SK-N-SH (cell line): ENCODE data around the gene SOCS3. TPM values are rescaled to one million over a fixed set of nuclear protein-coding genes. Genes with fewer than 3 reads are reported as not detected.

Experiments
- CTCF ChIA-PET: fragments of 300-600, 350-600 bp; formaldehyde crosslinking; extraction: SDS; loops from one replicate; lab custom pipeline; 2021; lab: Yijun Ruan, JAX
- POLR2A ChIA-PET: fragments of 350-600 bp; sonication (Branson Sonifier 250); formaldehyde crosslinking; extraction: SDS; loops from one replicate; lab custom pipeline; 2020; ENCODE audit warnings: antibody characterized with exemption, inconsistent platforms; lab: Yijun Ruan, JAX
- DNase-seq: peaks from one replicate; pipeline ENCODE4 v3.0.0; 2012
- H2AFZ ChIP-seq: fragments of 200-600 bp; sonication (generic); 2 replicates; pipeline ENCODE4 v1.8.1; 2016; ENCODE audit warnings: antibody characterized with exemption, mild to moderate bottlenecking, low read depth
- H3F3A ChIP-seq: fragments of 200-600 bp; sonication (generic); replicated peaks from 2 replicates; pipeline ENCODE3; 2016; ENCODE audit warnings: antibody characterized with exemption, mild to moderate bottlenecking; ENCODE audit not compliant: insufficient read depth
- H3K27ac ChIP-seq, 2 experiments: fragments of 200-500 bp in 1 of 2; fragments of 200-600 bp in 1 of 2; sonication (Bioruptor generic) in 1 of 2; sonication (generic), shearing (Covaris generic) in 1 of 2; 2 replicates each; pipeline versions ENCODE4 v1.5.1 to v1.6.1; 2014 to 2016; ENCODE audit warnings: low read depth in 2 of 2, inconsistent platforms in 1 of 2, low read length in 1 of 2, mild to moderate bottlenecking in 1 of 2, mixed read lengths in 1 of 2
- H3K27me3 ChIP-seq: fragments of 200-600 bp; sonication (generic), shearing (Covaris generic); 2 replicates; pipeline ENCODE4 v1.6.1; 2016; ENCODE audit warnings: mixed run types; ENCODE audit not compliant: insufficient read depth
- H3K36me3 ChIP-seq, 2 experiments: fragments of 200-500 bp in 1 of 2; fragments of 200-600 bp in 1 of 2; sonication (Bioruptor generic) in 1 of 2; sonication (generic) in 1 of 2; replicated peaks in 1 of 2; 2 replicates each; pipeline versions ENCODE3 to v1.5.1; 2014 to 2016; ENCODE audit warnings: low read length in 1 of 2, mild to moderate bottlenecking in 1 of 2; ENCODE audit not compliant: insufficient read depth in 2 of 2, control insufficient read depth in 1 of 2
- H3K4me1 ChIP-seq, 2 experiments: fragments of 200-500 bp in 1 of 2; fragments of 200-600 bp in 1 of 2; sonication (Bioruptor generic) in 1 of 2; sonication (generic), shearing (Covaris generic) in 1 of 2; 2 replicates each; pipeline versions ENCODE4 v1.5.1 to v1.6.1; 2014 to 2016; ENCODE audit warnings: low read depth in 1 of 2, low read length in 1 of 2, mixed run types in 1 of 2; ENCODE audit not compliant: insufficient read depth in 2 of 2, control insufficient read depth in 1 of 2
- H3K4me2 ChIP-seq: fragments of 200-600 bp; sonication (generic), shearing (Covaris generic); 2 replicates; pipeline ENCODE4 v1.6.1; 2017; ENCODE audit warnings: mixed run types
- H3K4me3 ChIP-seq, 2 experiments: fragments of 200-500 bp in 1 of 2; fragments of 200-600 bp in 1 of 2; sonication (Bioruptor generic) in 1 of 2; sonication (generic), shearing (Covaris generic) in 1 of 2; 2 replicates each; pipeline versions ENCODE4 v1.5.1 to v1.8.1; 2014 to 2016; ENCODE audit warnings: low read depth in 2 of 2, inconsistent platforms in 1 of 2, low read length in 1 of 2, mild to moderate bottlenecking in 1 of 2, mixed read lengths in 1 of 2, moderate library complexity in 1 of 2
- H3K79me2 ChIP-seq: fragments of 200-600 bp; sonication (generic); 2 replicates; pipeline ENCODE4 v1.8.1; 2017; ENCODE audit warnings: mild to moderate bottlenecking; ENCODE audit not compliant: insufficient read depth
- H3K9ac ChIP-seq: fragments of 200-600 bp; sonication (generic); 2 replicates; pipeline ENCODE4 v1.6.1; 2017; ENCODE audit warnings: mixed run types
- H3K9me2 ChIP-seq: fragments of 200-600 bp; sonication (generic); 2 replicates; pipeline ENCODE4 v1.6.1; 2017; ENCODE audit warnings: mixed run types
- H3K9me3 ChIP-seq: fragments of 200-600 bp; sonication (generic); 2 replicates; pipeline ENCODE4 v1.6.1; 2017; ENCODE audit warnings: mixed run types, mild to moderate bottlenecking, moderate library complexity
- H4K20me1 ChIP-seq: fragments of 200-600 bp; sonication (generic); 2 replicates; pipeline ENCODE4 v1.6.1; 2017; ENCODE audit warnings: mild to moderate bottlenecking, mixed run types; ENCODE audit not compliant: insufficient read depth
- ELF1 ChIP-seq: IDR thresholded peaks from 2 replicates; pipeline ENCODE4 v1.4.0; 2012
- RCOR1 ChIP-seq: fragments of 150-350 bp; IDR thresholded peaks from 2 replicates; pipeline ENCODE4 v1.6.1; 2017; ENCODE audit warnings: antibody characterized with exemption, low read length
- SIN3A ChIP-seq: IDR thresholded peaks from 2 replicates; pipeline ENCODE4 v1.6.1; 2012; ENCODE audit warnings: low read depth, mild to moderate bottlenecking, low read length, moderate library complexity, borderline replicate concordance
- SMC3 ChIP-seq: IDR thresholded peaks from 2 replicates; pipeline ENCODE4 v1.6.1; 2012; ENCODE audit warnings: low read depth, low read length, improper control_type of control experiment
- YY1 ChIP-seq: IDR thresholded peaks from 2 replicates; pipeline ENCODE4 v1.4.0; 2012; ENCODE audit warnings: low read depth, mild to moderate bottlenecking
- WGBS: methylation state at CpG from one replicate; pipeline ENCODE4 v1.1.6; 2017; ENCODE audit warnings: low lambda C conversion rate; 5-methylcytosine and 5-hydroxymethylcytosine counted together
- polyA plus RNA-seq, 3 experiments: library from polyadenylated mRNA; depleted of rRNA; stranded (reverse); fragments of >200 nt; gene quantifications; 2 replicates each; pipeline ENCODE4 v1.2.3, GENCODE V29; 2012
- TF ChIP-seq, protein P1 (sequence below): fragments of 150-350 bp; IDR thresholded peaks from 2 replicates; pipeline ENCODE4 v1.6.1; 2016; ENCODE audit warnings: mild to moderate bottlenecking, low read depth, low read length
- TF ChIP-seq, protein P2 (sequence below): IDR thresholded peaks from 2 replicates; pipeline ENCODE4 v1.6.1; 2012; ENCODE audit warnings: mild to moderate bottlenecking, low read depth, low read length, moderate library complexity

SOCS3 gene
- polyA plus RNA-seq, 1 of the 3 experiments (the other 2 are of a cell fraction) = 24.9 TPM

DNA sequence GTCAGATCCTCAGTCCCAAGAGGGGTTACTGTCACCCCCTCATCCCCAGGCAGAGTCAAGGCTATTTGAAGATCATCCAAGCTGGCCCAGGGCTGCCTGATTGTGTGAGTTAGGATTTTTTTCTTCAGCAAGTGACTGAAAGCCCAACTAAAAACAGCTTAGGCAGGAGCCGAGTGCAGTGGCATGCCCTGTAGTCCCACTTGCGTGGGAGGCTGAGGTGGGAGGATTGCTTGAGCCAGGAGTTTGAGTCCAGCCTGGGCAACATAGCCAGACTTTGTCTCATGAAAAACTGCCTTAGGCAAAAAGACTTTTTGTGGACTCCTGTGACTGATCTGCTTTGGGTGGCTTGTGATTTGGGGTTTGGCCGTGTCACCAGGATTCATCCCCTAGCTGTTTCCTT is 38.5 kb upstream of the SOCS3 start:
- peaks cover 42% of the 10 kb centered on the region for H4K20me1 ChIP-seq
- H3K27me3 ChIP-seq = no peaks in the 10 kb centered on the region
- H3K4me3 ChIP-seq = no peak overlapping the region
- H3K36me3 ChIP-seq = peaks cover 49 to 72% of the 10 kb centered on the region in 2 experiments
- peaks cover 0 to 3% of the 10 kb centered on the region in 2 experiments; a peak in 1 of 4 replicates for H3K4me1 ChIP-seq
- ChIA-PET CTCF (interaction anchor here (0.8 to 2.2 kb wide), 4 partner anchors 24 to 313 kb away, joined by 3 to 7 read pairs (median 6); no protein-coding TSS in a partner anchor), POLR2A (no interaction called here)
- H3F3A ChIP-seq = no peaks in the 10 kb centered on the region
- WGBS = 100% methylated on average over 3 of the region's 3 CpGs
- H3K4me2 ChIP-seq = no peak overlapping the region
- H3K9ac ChIP-seq = no peak overlapping the region
- TF ChIP-seq SIN3A (no peak), YY1 (no peak), SMC3 (no peak), ELF1 (no peak)
- no peak overlapping the region for H2AFZ ChIP-seq
- peaks cover 60% of the 10 kb centered on the region for H3K79me2 ChIP-seq
- no peak overlapping the region for H3K27ac ChIP-seq
- H3K9me2 ChIP-seq = no peaks in the 10 kb centered on the region
- DNase-seq = no peak
- H3K9me3 ChIP-seq = no peaks in the 10 kb centered on the region

DNA sequence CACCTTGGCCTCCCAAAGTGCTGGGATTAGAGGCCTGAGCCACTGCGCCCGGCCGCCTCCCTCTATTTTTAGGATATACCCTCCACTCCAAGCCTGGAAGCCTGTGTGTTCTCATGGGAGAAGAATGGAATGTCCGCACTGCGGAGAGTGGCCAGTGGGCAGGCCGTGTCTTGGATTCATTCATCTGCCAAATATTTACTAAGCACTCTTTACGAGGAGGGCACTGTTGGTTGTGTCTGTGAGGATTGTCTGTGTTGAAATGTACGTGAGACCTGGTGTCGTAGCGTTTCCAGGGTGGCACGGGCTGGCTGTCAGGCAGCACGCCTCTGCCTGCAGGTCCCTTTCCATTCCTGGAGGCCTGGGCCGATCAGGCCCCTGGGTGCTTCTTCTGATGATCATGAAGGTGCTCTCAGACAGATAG is 37.8 kb upstream of the SOCS3 start:
- 79% methylated on average over 13 of the region's 13 CpGs for WGBS
- no peaks in the 10 kb centered on the region for H3K9me3 ChIP-seq
- TF ChIP-seq RCOR1 (no peak), ELF1 (no peak)
- TF ChIP-seq, protein P1, sequence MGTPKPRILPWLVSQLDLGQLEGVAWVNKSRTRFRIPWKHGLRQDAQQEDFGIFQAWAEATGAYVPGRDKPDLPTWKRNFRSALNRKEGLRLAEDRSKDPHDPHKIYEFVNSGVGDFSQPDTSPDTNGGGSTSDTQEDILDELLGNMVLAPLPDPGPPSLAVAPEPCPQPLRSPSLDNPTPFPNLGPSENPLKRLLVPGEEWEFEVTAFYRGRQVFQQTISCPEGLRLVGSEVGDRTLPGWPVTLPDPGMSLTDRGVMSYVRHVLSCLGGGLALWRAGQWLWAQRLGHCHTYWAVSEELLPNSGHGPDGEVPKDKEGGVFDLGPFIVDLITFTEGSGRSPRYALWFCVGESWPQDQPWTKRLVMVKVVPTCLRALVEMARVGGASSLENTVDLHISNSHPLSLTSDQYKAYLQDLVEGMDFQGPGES = no peak
- TF ChIP-seq, protein P2, sequence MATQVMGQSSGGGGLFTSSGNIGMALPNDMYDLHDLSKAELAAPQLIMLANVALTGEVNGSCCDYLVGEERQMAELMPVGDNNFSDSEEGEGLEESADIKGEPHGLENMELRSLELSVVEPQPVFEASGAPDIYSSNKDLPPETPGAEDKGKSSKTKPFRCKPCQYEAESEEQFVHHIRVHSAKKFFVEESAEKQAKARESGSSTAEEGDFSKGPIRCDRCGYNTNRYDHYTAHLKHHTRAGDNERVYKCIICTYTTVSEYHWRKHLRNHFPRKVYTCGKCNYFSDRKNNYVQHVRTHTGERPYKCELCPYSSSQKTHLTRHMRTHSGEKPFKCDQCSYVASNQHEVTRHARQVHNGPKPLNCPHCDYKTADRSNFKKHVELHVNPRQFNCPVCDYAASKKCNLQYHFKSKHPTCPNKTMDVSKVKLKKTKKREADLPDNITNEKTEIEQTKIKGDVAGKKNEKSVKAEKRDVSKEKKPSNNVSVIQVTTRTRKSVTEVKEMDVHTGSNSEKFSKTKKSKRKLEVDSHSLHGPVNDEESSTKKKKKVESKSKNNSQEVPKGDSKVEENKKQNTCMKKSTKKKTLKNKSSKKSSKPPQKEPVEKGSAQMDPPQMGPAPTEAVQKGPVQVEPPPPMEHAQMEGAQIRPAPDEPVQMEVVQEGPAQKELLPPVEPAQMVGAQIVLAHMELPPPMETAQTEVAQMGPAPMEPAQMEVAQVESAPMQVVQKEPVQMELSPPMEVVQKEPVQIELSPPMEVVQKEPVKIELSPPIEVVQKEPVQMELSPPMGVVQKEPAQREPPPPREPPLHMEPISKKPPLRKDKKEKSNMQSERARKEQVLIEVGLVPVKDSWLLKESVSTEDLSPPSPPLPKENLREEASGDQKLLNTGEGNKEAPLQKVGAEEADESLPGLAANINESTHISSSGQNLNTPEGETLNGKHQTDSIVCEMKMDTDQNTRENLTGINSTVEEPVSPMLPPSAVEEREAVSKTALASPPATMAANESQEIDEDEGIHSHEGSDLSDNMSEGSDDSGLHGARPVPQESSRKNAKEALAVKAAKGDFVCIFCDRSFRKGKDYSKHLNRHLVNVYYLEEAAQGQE = 0 out of 2 replicates have a peak, but pooled peaks have one; percentile 44
- H2AFZ ChIP-seq = no peak overlapping the region
- POLR2A ChIA-PET = no interaction called here
- CTCF ChIA-PET = interaction anchor here (0.8 to 4.0 kb wide), 4 partner anchors 16 to 313 kb away, joined by 3 to 17 read pairs (median 5); no protein-coding TSS in a partner anchor
- H3K4me1 ChIP-seq = peaks cover 0 to 3% of the 10 kb centered on the region in 2 experiments; a peak in 1 of 4 replicates
- H4K20me1 ChIP-seq = peaks cover 46% of the 10 kb centered on the region
- no peaks in the 10 kb centered on the region for H3K27me3 ChIP-seq
- H3K36me3 ChIP-seq = peaks cover 42 to 66% of the 10 kb centered on the region in 2 experiments
- no peak overlapping the region for H3K27ac ChIP-seq
- no peak overlapping the region for H3K9ac ChIP-seq
- no peak for DNase-seq
- peaks cover 62% of the 10 kb centered on the region for H3K79me2 ChIP-seq
- H3K4me3 ChIP-seq = no peak overlapping the region
- no peaks in the 10 kb centered on the region for H3K9me2 ChIP-seq
- H3K4me2 ChIP-seq = no peak overlapping the region
- H3F3A ChIP-seq = no peaks in the 10 kb centered on the region
